ENCODE results near the gene ARSK. TPM values are rescaled to one million over a fixed set of nuclear protein-coding genes. Genes with fewer than 3 reads are reported as not detected.

Gene ARSK
- total and polyA plus RNA-seq, 10 of the 15 experiments (the other 5 are each of a cell fraction or from before 2014, with no cell fraction given), result 1.6 to 9.5 (median 5.8) TPM

DNA sequence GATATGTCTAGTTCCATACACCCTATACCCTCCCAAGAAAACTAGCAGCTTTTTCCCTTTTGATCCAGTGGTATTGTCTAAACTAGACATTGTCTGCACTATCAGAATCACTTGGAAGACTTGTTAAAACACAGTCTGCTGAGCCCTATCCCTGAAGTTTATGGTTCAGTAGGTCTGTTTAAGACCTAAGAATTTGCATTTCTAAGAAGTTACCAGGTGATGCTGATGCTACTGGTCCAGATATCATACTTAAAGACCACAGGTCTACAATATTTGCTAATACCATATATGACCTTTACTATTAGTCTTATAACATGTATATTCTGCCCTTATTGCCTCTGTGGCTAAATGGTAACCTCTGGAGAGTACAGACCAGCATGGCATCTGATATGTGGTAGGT is 23.4 kb upstream of the ARSK start:
- no peak overlapping the region for H2AFZ ChIP-seq (ENCODE audit: control insufficient read depth, low read depth, low read length)
- H3K79me2 ChIP-seq (ENCODE audit: control insufficient read depth, insufficient read depth, low read length), result no peaks in the 10 kb centered on the region
- ChIA-PET CTCF (interaction anchor here (1.4 to 1.7 kb wide), 2 partner anchors 10 kb away, joined by 3 to 5 read pairs; no protein-coding TSS in a partner anchor), RAD21 (ENCODE audit: unreplicated experiment) (no interaction called here), SMC1A (ENCODE audit: uncharacterized antibody, unreplicated experiment) (no interaction called here), POLR2A (interaction anchor here (1.5 kb wide), 1 partner anchor 9 kb away, joined by 4 read pairs; no protein-coding TSS in a partner anchor)
- ATAC-seq (peak; percentile 33), DNase-seq (ENCODE audit: low read depth, low spot score) (no peak), FAIRE-seq (peak; percentile 13)
- intact Hi-C loops (cut with micrococcal nuclease; ENCODE audit: unreplicated experiment) (no loop called here), in situ Hi-C loops (cut with MboI) (no loop called here)
- H4K20me1 ChIP-seq (ENCODE audit: control insufficient read depth, insufficient read depth), result no peaks in the 10 kb centered on the region
- no peaks in the 10 kb centered on the region for H3K9me3 ChIP-seq (replicated peaks; ENCODE audit: control insufficient read depth, insufficient read depth, low read length)
- no peak overlapping the region for H3K4me3 ChIP-seq
- no TSS peak for BruUV-seq (replicated peaks)
- peaks cover 3 to 11% of the 10 kb centered on the region in 2 experiments; a peak in 2 of 4 replicates for H3K36me3 ChIP-seq (ENCODE audit: control insufficient read depth in 2 of 2, insufficient read depth in 2 of 2, low read length in 1 of 2)
- H3K4me2 ChIP-seq (ENCODE audit: control insufficient read depth, insufficient read depth), result no peak overlapping the region
- peaks cover 4% of the 10 kb centered on the region; the same call in 1 of the 2 replicates for H3K4me1 ChIP-seq (ENCODE audit: control insufficient read depth, insufficient read depth, low read length)
- H3K27me3 ChIP-seq (replicated peaks in 1 of 2; ENCODE audit: control insufficient read depth in 2 of 2, insufficient read depth in 2 of 2, low read length in 1 of 2), result no peaks in the 10 kb centered on the region
- H3K9ac ChIP-seq (ENCODE audit: control insufficient read depth, insufficient read depth, low read length), result no peak overlapping the region
- TF ChIP-seq ZNF217 (IDR thresholded peaks at IDR 0.05), result no peak
- no peak for TF ChIP-seq STAT1 (conservative IDR thresholded peaks at IDR 0.05)
- TF ChIP-seq PAX5 (IDR thresholded peaks at IDR 0.05; ENCODE audit: borderline replicate concordance, low read depth, low read length), result no peak
- TF ChIP-seq SREBF2 (IDR thresholded peaks at IDR 0.05; ENCODE audit: low read length), result no peak
- TF ChIP-seq HDAC2 (IDR thresholded peaks at IDR 0.05), result no peak
- no peak for TF ChIP-seq CBX5 (IDR thresholded peaks at IDR 0.05; ENCODE audit: low read depth)
- TF ChIP-seq SPI1 (IDR thresholded peaks at IDR 0.05; ENCODE audit: borderline replicate concordance, insufficient read depth, low read depth, low read length), result no peak
- TF ChIP-seq, protein P1, sequence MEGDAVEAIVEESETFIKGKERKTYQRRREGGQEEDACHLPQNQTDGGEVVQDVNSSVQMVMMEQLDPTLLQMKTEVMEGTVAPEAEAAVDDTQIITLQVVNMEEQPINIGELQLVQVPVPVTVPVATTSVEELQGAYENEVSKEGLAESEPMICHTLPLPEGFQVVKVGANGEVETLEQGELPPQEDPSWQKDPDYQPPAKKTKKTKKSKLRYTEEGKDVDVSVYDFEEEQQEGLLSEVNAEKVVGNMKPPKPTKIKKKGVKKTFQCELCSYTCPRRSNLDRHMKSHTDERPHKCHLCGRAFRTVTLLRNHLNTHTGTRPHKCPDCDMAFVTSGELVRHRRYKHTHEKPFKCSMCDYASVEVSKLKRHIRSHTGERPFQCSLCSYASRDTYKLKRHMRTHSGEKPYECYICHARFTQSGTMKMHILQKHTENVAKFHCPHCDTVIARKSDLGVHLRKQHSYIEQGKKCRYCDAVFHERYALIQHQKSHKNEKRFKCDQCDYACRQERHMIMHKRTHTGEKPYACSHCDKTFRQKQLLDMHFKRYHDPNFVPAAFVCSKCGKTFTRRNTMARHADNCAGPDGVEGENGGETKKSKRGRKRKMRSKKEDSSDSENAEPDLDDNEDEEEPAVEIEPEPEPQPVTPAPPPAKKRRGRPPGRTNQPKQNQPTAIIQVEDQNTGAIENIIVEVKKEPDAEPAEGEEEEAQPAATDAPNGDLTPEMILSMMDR (IDR thresholded peaks at IDR 0.05 in 2 of 3, conservative IDR thresholded peaks at IDR 0.05 in 1 of 3; ENCODE audit: control insufficient read depth in 2 of 3, extremely low read depth in 1 of 3, insufficient read depth in 1 of 3, low read depth in 3 of 3, low read length in 3 of 3), result no peak
- TF ChIP-seq HCFC1 (IDR thresholded peaks at IDR 0.05; ENCODE audit: low read length), result no peak
- TF ChIP-seq JUNB (IDR thresholded peaks at IDR 0.05), result no peak
- TF ChIP-seq NR2F1 (conservative IDR thresholded peaks at IDR 0.05), result no peak
- TF ChIP-seq POLR2AphosphoS5 (IDR thresholded peaks at IDR 0.05; ENCODE audit: low read length), result no peak
- no peak for TF ChIP-seq EP300 (IDR thresholded peaks at IDR 0.05; ENCODE audit: borderline replicate concordance in 1 of 2, control insufficient read depth in 1 of 2, low read depth in 2 of 2, low read length in 2 of 2)
- TF ChIP-seq SUZ12 (IDR thresholded peaks at IDR 0.05; ENCODE audit: unreplicated experiment), result no peak
- TF ChIP-seq BMI1 (IDR thresholded peaks at IDR 0.05; ENCODE audit: borderline replicate concordance), result no peak
- no peak for TF ChIP-seq RAD51 (IDR thresholded peaks at IDR 0.05)
- no peak for TF ChIP-seq ZZZ3 (IDR thresholded peaks at IDR 0.05; ENCODE audit: control insufficient read depth, insufficient read length, low read depth)
- TF ChIP-seq SP1 (IDR thresholded peaks at IDR 0.05; ENCODE audit: low read depth, low read length), result no peak
- no peak for TF ChIP-seq SMC3 (IDR thresholded peaks at IDR 0.05; ENCODE audit: borderline replicate concordance, low read length)
- TF ChIP-seq KDM1A (IDR thresholded peaks at IDR 0.05; ENCODE audit: borderline replicate concordance), result no peak
- no peak overlapping the region for H3K27ac ChIP-seq (ENCODE audit: control insufficient read depth, insufficient read depth)

Data from GM12878 (cell line).